PC-3 (cell line): ENCODE data around the gene TTLL1. TPM values are rescaled to one million over a fixed set of nuclear protein-coding genes. Genes with fewer than 3 reads are reported as not detected.
A peak's percentile ranks its signal among the peaks of the same experiment; 100 is the strongest.

ENCODE experiments used
- ATAC-seq: fragments of 200-7000 bp; cut with Tn5 transposase; 2 replicates; pipeline ENCODE4 v1.9.1; 2020; ENCODE audit warnings: mild to moderate bottlenecking, moderate library complexity
- BruUV-seq: library from RNA; stranded (reverse); fragments of 400-500 nt; replicated peaks from 2 replicates; lab custom pipeline; 2021; lab: Mats Ljungman, UMichigan
- CTCF ChIA-PET: fragments of 300-600 bp; sonication (Branson Sonifier 250); formaldehyde crosslinking; loops from one replicate; lab custom pipeline; 2022; ENCODE audit warnings: antibody characterized with exemption; lab: Charles Lee
- POLR2A ChIA-PET: fragments of 300-600 bp; sonication (Branson Sonifier 250); formaldehyde crosslinking; loops from one replicate; lab custom pipeline; 2022; ENCODE audit warnings: antibody characterized with exemption; ENCODE audit not compliant: unreplicated experiment; lab: Charles Lee
- DNase-seq: peaks from one replicate; pipeline ENCODE4 v3.0.0-alpha.2; 2015
- H2AFZ ChIP-seq: fragments of 300-600 bp; sonication (generic); 2 replicates; pipeline ENCODE4 v1.6.0; 2016; ENCODE audit warnings: antibody characterized with exemption, low read length
- H3F3A ChIP-seq: fragments of 300-600 bp; sonication (generic); one replicate; pipeline ENCODE4 v1.6.0; 2017; ENCODE audit warnings: antibody characterized with exemption, low read length, control low read depth, mild to moderate bottlenecking; ENCODE audit not compliant: unreplicated experiment
- H3K27ac ChIP-seq: fragments of 300-600 bp; sonication (generic); 2 replicates; pipeline ENCODE4 v1.5.1; 2016; ENCODE audit warnings: mild to moderate bottlenecking, low read length
- H3K27me3 ChIP-seq: fragments of 300-600 bp; sonication (generic); 2 replicates; pipeline ENCODE4 v1.6.1; 2016; ENCODE audit warnings: low read length, mixed read lengths
- H3K36me3 ChIP-seq: fragments of 300-600 bp; sonication (generic); 2 replicates; pipeline ENCODE4 v1.6.1; 2016; ENCODE audit warnings: low read depth, mixed run types, low read length, mixed read lengths
- H3K4me1 ChIP-seq: fragments of 300-600 bp; sonication (generic); 2 replicates; pipeline ENCODE4 v1.5.1; 2016; ENCODE audit warnings: low read length; ENCODE audit not compliant: insufficient read depth
- H3K4me2 ChIP-seq: fragments of 300-600 bp; sonication (generic); 2 replicates; pipeline ENCODE4 v1.6.0; 2016; ENCODE audit warnings: low read length
- H3K4me3 ChIP-seq: fragments of 300-600 bp; sonication (generic); 2 replicates; pipeline ENCODE4 v1.5.1; 2016; ENCODE audit warnings: mild to moderate bottlenecking, low read length, mixed read lengths
- H3K79me2 ChIP-seq: fragments of 300-600 bp; sonication (generic); 2 replicates; pipeline ENCODE4 v1.6.1; 2017; ENCODE audit warnings: low read length, mixed read lengths
- H3K9ac ChIP-seq: fragments of 300-600 bp; sonication (generic); 2 replicates; pipeline ENCODE4 v1.6.0; 2016; ENCODE audit warnings: mild to moderate bottlenecking, low read length
- H3K9me2 ChIP-seq: fragments of 300-600 bp; sonication (generic); replicated peaks from 2 replicates; pipeline ENCODE4 v1.6.1; 2016; ENCODE audit warnings: mixed run types, low read length, mixed read lengths
- H3K9me3 ChIP-seq: fragments of 300-600 bp; sonication (generic); 2 replicates; pipeline ENCODE4 v1.6.1; 2016; ENCODE audit warnings: low read length, mixed read lengths
- H4K20me1 ChIP-seq: fragments of 300-600 bp; sonication (generic); 2 replicates; pipeline ENCODE4 v1.6.1; 2016; ENCODE audit warnings: low read length, mixed read lengths
- CTCF ChIP-seq: fragments of 300-600 bp; sonication (generic); conservative IDR thresholded peaks from 2 replicates; pipeline ENCODE4 v1.5.1; 2017; ENCODE audit warnings: antibody characterized with exemption, low read depth, mild to moderate bottlenecking, low read length
- EZH2 ChIP-seq: fragments of 300-600 bp; sonication (generic); IDR thresholded peaks from one replicate; pipeline ENCODE4 v1.6.1; 2017; ENCODE audit warnings: antibody characterized with exemption, mild to moderate bottlenecking, low read length; ENCODE audit not compliant: unreplicated experiment
- EZH2phosphoT487 ChIP-seq: fragments of 300-600 bp; sonication (generic); IDR thresholded peaks from 2 replicates; pipeline ENCODE4 v1.6.1; 2018; ENCODE audit warnings: mild to moderate bottlenecking, antibody characterized with exemption, low read length, borderline replicate concordance
- intact Hi-C: fragments of 100-400 bp; cut with micrococcal nuclease; formaldehyde crosslinking; loops from 2 replicates; pipeline ENCODE4 v1.9.0; 2023
- total RNA-seq: library from RNA; depleted of rRNA; stranded (reverse); fragments of >200 nt; gene quantifications from 2 replicates; pipeline ENCODE4 v1.2.3, GENCODE V29; 2014

TTLL1 gene
- total RNA-seq, 1 experiment from 2014 or later, result 0.77 TPM

GRCh38 chr22:43014316-43014868 is 74.8 kb downstream of the TTLL1 start:
- peaks cover 17% of the 10 kb centered on the region for H3K4me1 ChIP-seq
- H3K9ac ChIP-seq, result peak overlapping the region; percentile 65
- TF ChIP-seq EZH2phosphoT487, result no peak
- TF ChIP-seq EZH2, result no peak
- no peak for TF ChIP-seq CTCF
- H3K36me3 ChIP-seq, result no peaks in the 10 kb centered on the region
- intact Hi-C loops, result no loop called here
- peaks cover 51% of the 10 kb centered on the region for H3K79me2 ChIP-seq
- no TSS peak for BruUV-seq
- peak overlapping the region; percentile 64; the same call in 1 of the 2 replicates for H2AFZ ChIP-seq
- peak; percentile 34 for DNase-seq
- POLR2A ChIA-PET, result interaction anchor here (0.7 kb wide), 1 partner anchor 158 kb away, joined by 7 read pairs; no protein-coding TSS in a partner anchor
- H3K9me3 ChIP-seq, result no peaks in the 10 kb centered on the region
- CTCF ChIA-PET, result interaction anchor here (0.7 to 1.0 kb wide), 2 partner anchors 20 to 136 kb away, joined by 3 to 4 read pairs; no protein-coding TSS in a partner anchor
- peak overlapping the region; percentile 69 for H3K4me3 ChIP-seq
- peak; percentile 48 for ATAC-seq
- peaks cover 21% of the 10 kb centered on the region for H4K20me1 ChIP-seq
- no peaks in the 10 kb centered on the region for H3F3A ChIP-seq
- no peaks in the 10 kb centered on the region for H3K9me2 ChIP-seq
- no peaks in the 10 kb centered on the region for H3K27me3 ChIP-seq
- peak overlapping the region; percentile 98 for H3K4me2 ChIP-seq
- H3K27ac ChIP-seq, result no peak overlapping the region

- peak overlapping the region; percentile 98 for H3K4me2 ChIP-seq
- H3F3A ChIP-seq, result no peaks in the 10 kb centered on the region
- peak overlapping the region; percentile 69 for H3K4me3 ChIP-seq
- DNase-seq (peak; percentile 35), ATAC-seq (no peak; the same call in 1 of the 2 replicates)
- no peaks in the 10 kb centered on the region for H3K27me3 ChIP-seq
- H3K9me2 ChIP-seq, result no peaks in the 10 kb centered on the region
- no peaks in the 10 kb centered on the region for H3K36me3 ChIP-seq
- BruUV-seq, result TSS peak; percentile 37
- TF ChIP-seq EZH2 (no peak), CTCF (no peak), EZH2phosphoT487 (no peak)
- CTCF ChIA-PET, result interaction anchor here (1.0 to 1.4 kb wide), 2 partner anchors 19 to 20 kb away, joined by 3 read pairs; no protein-coding TSS in a partner anchor
- peaks cover 59% of the 10 kb centered on the region for H3K79me2 ChIP-seq
- POLR2A ChIA-PET, result no interaction called here
- no peaks in the 10 kb centered on the region for H3K9me3 ChIP-seq
- H3K4me1 ChIP-seq, result peaks cover 24% of the 10 kb centered on the region
- 0 out of 2 replicates have a peak overlapping the region, but pooled peaks have one; percentile 64 for H2AFZ ChIP-seq
- intact Hi-C loops, result no loop called here
- 0 out of 2 replicates have a peak overlapping the region, but pooled peaks have one; percentile 3 for H3K27ac ChIP-seq
- peaks cover 28% of the 10 kb centered on the region for H4K20me1 ChIP-seq
- peak overlapping the region; percentile 65 for H3K9ac ChIP-seq
These were observed 75.6 kb downstream of the TTLL1 start for GRCh38 chr22:43013355-43014315.
